ENCODE results near the gene IL15.

GRCh38 chr4:141605425-141605856, 30.9 kb upstream of the IL15 start:
- TF ChIP-seq, protein P1, sequence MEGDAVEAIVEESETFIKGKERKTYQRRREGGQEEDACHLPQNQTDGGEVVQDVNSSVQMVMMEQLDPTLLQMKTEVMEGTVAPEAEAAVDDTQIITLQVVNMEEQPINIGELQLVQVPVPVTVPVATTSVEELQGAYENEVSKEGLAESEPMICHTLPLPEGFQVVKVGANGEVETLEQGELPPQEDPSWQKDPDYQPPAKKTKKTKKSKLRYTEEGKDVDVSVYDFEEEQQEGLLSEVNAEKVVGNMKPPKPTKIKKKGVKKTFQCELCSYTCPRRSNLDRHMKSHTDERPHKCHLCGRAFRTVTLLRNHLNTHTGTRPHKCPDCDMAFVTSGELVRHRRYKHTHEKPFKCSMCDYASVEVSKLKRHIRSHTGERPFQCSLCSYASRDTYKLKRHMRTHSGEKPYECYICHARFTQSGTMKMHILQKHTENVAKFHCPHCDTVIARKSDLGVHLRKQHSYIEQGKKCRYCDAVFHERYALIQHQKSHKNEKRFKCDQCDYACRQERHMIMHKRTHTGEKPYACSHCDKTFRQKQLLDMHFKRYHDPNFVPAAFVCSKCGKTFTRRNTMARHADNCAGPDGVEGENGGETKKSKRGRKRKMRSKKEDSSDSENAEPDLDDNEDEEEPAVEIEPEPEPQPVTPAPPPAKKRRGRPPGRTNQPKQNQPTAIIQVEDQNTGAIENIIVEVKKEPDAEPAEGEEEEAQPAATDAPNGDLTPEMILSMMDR (conservative IDR thresholded peaks at IDR 0.05 in 1 of 2, IDR thresholded peaks at IDR 0.05 in 1 of 2; ENCODE audit: extremely low read depth in 1 of 2, insufficient read depth in 1 of 2, low read depth in 1 of 2, low read length in 2 of 2), result no peak
- no peak for TF ChIP-seq EZH2 (IDR thresholded peaks at IDR 0.05; ENCODE audit: borderline replicate concordance, low read length)
